GM12878 (cell line): ENCODE measurements around the gene UTF1. TPM values are rescaled to one million over a fixed set of nuclear protein-coding genes. Genes with fewer than 3 reads are reported as not detected.

Source experiments
- ATAC-seq: fragments of 200-7000 bp; cut with Tn5 transposase; 3 replicates; pipeline ENCODE4 v1.9.1; 2020; ENCODE audit warnings: mild to moderate bottlenecking, moderate library complexity
- BruUV-seq: library from RNA; stranded (reverse); fragments of 400-500 nt; replicated peaks from 2 replicates; lab custom pipeline; 2021; lab: Mats Ljungman, UMichigan
- CTCF ChIA-PET: fragments of 300-600 bp; sonication (Branson Sonifier 250); formaldehyde crosslinking; extraction: SDS; loops from one replicate; lab custom pipeline; 2021; ENCODE audit warnings: inconsistent platforms; lab: Yijun Ruan, JAX
- POLR2A ChIA-PET: fragments of 350-600 bp; formaldehyde crosslinking; extraction: SDS; loops from one replicate; lab custom pipeline; 2021; ENCODE audit warnings: inconsistent platforms; lab: Charles Lee
- RAD21 ChIA-PET: fragments of 300-600 bp; sonication (Branson Sonifier 250); formaldehyde crosslinking; loops from one replicate; lab custom pipeline; 2023; ENCODE audit warnings: antibody characterized with exemption; ENCODE audit not compliant: unreplicated experiment; lab: Charles Lee
- SMC1A ChIA-PET: fragments of 300-600 bp; sonication (Branson Sonifier 250); formaldehyde crosslinking; loops from one replicate; lab custom pipeline; 2023; ENCODE audit not compliant: unreplicated experiment, uncharacterized antibody; lab: Charles Lee
- DNase-seq: peaks from one replicate; pipeline ENCODE4 v3.0.0-alpha.2; 2011; ENCODE audit warnings: low read depth, low spot score
- FAIRE-seq: peaks from 3 replicates; lab custom pipeline; 2011; peaks lifted over from hg19 to GRCh38; lab: Jason Lieb, UNC
- H2AFZ ChIP-seq: 2 replicates; pipeline ENCODE4 v1.6.0; 2011; ENCODE audit warnings: low read depth, low read length, control low read depth; ENCODE audit not compliant: control insufficient read depth
- H3K27ac ChIP-seq: 2 replicates; pipeline ENCODE4 v1.5.1; 2011; ENCODE audit warnings: control low read depth; ENCODE audit not compliant: control insufficient read depth, insufficient read depth
- H3K27me3 ChIP-seq, 2 experiments: replicated peaks in 1 of 2; 2 replicates each; pipeline versions ENCODE4 v1.6.0 to v1.6.1; 2011; ENCODE audit warnings: low read length in 1 of 2; ENCODE audit not compliant: control insufficient read depth in 2 of 2, insufficient read depth in 2 of 2
- H3K36me3 ChIP-seq, 2 experiments: 2 replicates each; pipeline ENCODE4 v1.5.1; 2011; ENCODE audit warnings: low read length in 1 of 2; ENCODE audit not compliant: control insufficient read depth in 2 of 2, insufficient read depth in 2 of 2
- H3K4me1 ChIP-seq: 2 replicates; pipeline ENCODE4 v1.6.1; 2011; ENCODE audit warnings: mild to moderate bottlenecking, low read length, moderate library complexity, mixed read lengths; ENCODE audit not compliant: control insufficient read depth, insufficient read depth
- H3K4me2 ChIP-seq: 2 replicates; pipeline ENCODE4 v1.6.0; 2011; ENCODE audit warnings: control low read depth; ENCODE audit not compliant: control insufficient read depth, insufficient read depth
- H3K4me3 ChIP-seq: fragments of 200-600 bp; sonication (generic); 2 replicates; pipeline ENCODE4 v1.5.1; 2016
- H3K79me2 ChIP-seq: 2 replicates; pipeline ENCODE4 v1.6.0; 2011; ENCODE audit warnings: low read length; ENCODE audit not compliant: control insufficient read depth, insufficient read depth
- H3K9ac ChIP-seq: 2 replicates; pipeline ENCODE4 v1.8.0; 2011; ENCODE audit warnings: low read length, control low read depth, mixed read lengths; ENCODE audit not compliant: control insufficient read depth, insufficient read depth
- H3K9me3 ChIP-seq: replicated peaks from 3 replicates; pipeline ENCODE4 v1.5.1; 2011; ENCODE audit warnings: mild to moderate bottlenecking, low read length; ENCODE audit not compliant: control insufficient read depth, insufficient read depth
- H4K20me1 ChIP-seq: 2 replicates; pipeline ENCODE4 v1.6.0; 2011; ENCODE audit not compliant: control insufficient read depth, insufficient read depth
- CTCF ChIP-seq, 3 experiments: IDR thresholded peaks in 2 of 3; conservative IDR thresholded peaks in 1 of 3; 2 replicates each; pipeline ENCODE4 v1.5.1; 2011; ENCODE audit warnings: low read depth in 3 of 3, low read length in 3 of 3, mild to moderate bottlenecking in 3 of 3, control low read depth in 2 of 3, moderate library complexity in 2 of 3, inconsistent platforms in 1 of 3, mixed read lengths in 1 of 3; ENCODE audit not compliant: control insufficient read depth in 2 of 3, insufficient read depth in 1 of 3; ENCODE audit errors: extremely low read depth in 1 of 3
- ETV6 ChIP-seq, 2 experiments: fragments of 450-650 bp in 1 of 2; IDR thresholded peaks in 1 of 2; conservative IDR thresholded peaks in 1 of 2; 2 replicates each; pipeline ENCODE4 v1.6.1; 2014; ENCODE audit warnings: antibody characterized with exemption in 1 of 2, borderline replicate concordance in 1 of 2, low read depth in 1 of 2, mild to moderate bottlenecking in 1 of 2, moderate library complexity in 1 of 2
- HDGF ChIP-seq: fragments of 450-650 bp; IDR thresholded peaks from 2 replicates; pipeline ENCODE4 v1.6.1; 2016; ENCODE audit warnings: antibody characterized with exemption
- IKZF1 ChIP-seq: fragments of 450-650 bp; conservative IDR thresholded peaks from 2 replicates; pipeline ENCODE4 v1.6.1; 2017; ENCODE audit warnings: antibody characterized with exemption, mild to moderate bottlenecking
- IRF4 ChIP-seq: IDR thresholded peaks from 2 replicates; pipeline ENCODE4 v1.6.1; 2011; ENCODE audit warnings: low read depth, low read length
- KDM1A ChIP-seq: fragments of 200-600 bp; sonication (generic); IDR thresholded peaks from 2 replicates; pipeline ENCODE4 v1.6.1; 2016; ENCODE audit warnings: borderline replicate concordance
- SMARCA5 ChIP-seq: fragments of 450-650 bp; IDR thresholded peaks from 2 replicates; pipeline ENCODE4 v1.6.1; 2017; ENCODE audit warnings: mild to moderate bottlenecking
- TAF1 ChIP-seq: IDR thresholded peaks from 2 replicates; pipeline ENCODE4 v1.6.1; 2011; ENCODE audit warnings: mild to moderate bottlenecking, low read depth, low read length, borderline replicate concordance
- TARDBP ChIP-seq: IDR thresholded peaks from 2 replicates; pipeline ENCODE4 v1.6.1; 2016; ENCODE audit warnings: borderline replicate concordance
- TCF12 ChIP-seq: IDR thresholded peaks from 2 replicates; pipeline ENCODE4 v1.6.1; 2011; ENCODE audit warnings: low read depth, mild to moderate bottlenecking, low read length
- ZNF207 ChIP-seq: fragments of 450-650 bp; IDR thresholded peaks from 2 replicates; pipeline ENCODE4 v1.6.1; 2014; ENCODE audit warnings: antibody characterized with exemption, mild to moderate bottlenecking, borderline replicate concordance
- ZNF24 ChIP-seq: fragments of 450-650 bp; IDR thresholded peaks from 2 replicates; pipeline ENCODE4 v1.6.1; 2017; ENCODE audit warnings: antibody characterized with exemption, mild to moderate bottlenecking
- WGBS: methylation state at CpG from one replicate; pipeline ENCODE4 v1.1.6; 2016; ENCODE audit warnings: low lambda C conversion rate; ENCODE audit not compliant: insufficient replicate concordance, insufficient coverage; ENCODE audit errors: missing lambda C conversion rate; 5-methylcytosine and 5-hydroxymethylcytosine counted together
- in situ Hi-C: fragments of 300-500 bp; cut with MboI; formaldehyde crosslinking; loops from 9 replicates; pipeline ENCODE4 v1.14.3; 2018; ENCODE audit warnings: mixed read lengths
- intact Hi-C: fragments of 100-400 bp; cut with micrococcal nuclease; formaldehyde crosslinking; loops from one replicate; pipeline ENCODE4 v1.14.2; 2022; ENCODE audit not compliant: unreplicated experiment
- polyA plus RNA-seq, 11 experiments: library from polyadenylated mRNA; depleted of rRNA in 4 of 11; unstranded in 6 of 11; stranded (reverse) in 5 of 11; fragments of >200 nt; fragmentation: Nextera tagmentation in 4 of 11; fragmentation: Illumina TruSeq in 1 of 11; extraction: Ambion mirVana in 4 of 11; extraction: Trizol in 1 of 11; gene quantifications; 1 replicate in 1 of 11; 2 replicates in 10 of 11; pipeline versions ENCODE4 v1.2.1 to v1.2.3, GENCODE V29; 2011 to 2016; ENCODE audit warnings: inconsistent platforms in 2 of 11, missing spikeins in 2 of 11, low read depth in 1 of 11
- total RNA-seq, 4 experiments: library from RNA; depleted of rRNA in 3 of 4; stranded (reverse); fragments of >200 nt in 3 of 4; fragmentation: Illumina TruSeq in 1 of 4; extraction: Trizol in 1 of 4; gene quantifications; 2 replicates each; pipeline versions ENCODE4 v1.2.1 to v1.2.3, GENCODE V29; 2013 to 2021
- TF ChIP-seq, protein P1 (sequence below): fragments of 450-650 bp; IDR thresholded peaks from 2 replicates; pipeline ENCODE4 v1.6.1; 2016; ENCODE audit warnings: mild to moderate bottlenecking, moderate library complexity, borderline replicate concordance

The UTF1 gene
- total and polyA plus RNA-seq, 10 of the 15 experiments (the other 5 are each of a cell fraction or from before 2014, with no cell fraction given): not detected

DNA sequence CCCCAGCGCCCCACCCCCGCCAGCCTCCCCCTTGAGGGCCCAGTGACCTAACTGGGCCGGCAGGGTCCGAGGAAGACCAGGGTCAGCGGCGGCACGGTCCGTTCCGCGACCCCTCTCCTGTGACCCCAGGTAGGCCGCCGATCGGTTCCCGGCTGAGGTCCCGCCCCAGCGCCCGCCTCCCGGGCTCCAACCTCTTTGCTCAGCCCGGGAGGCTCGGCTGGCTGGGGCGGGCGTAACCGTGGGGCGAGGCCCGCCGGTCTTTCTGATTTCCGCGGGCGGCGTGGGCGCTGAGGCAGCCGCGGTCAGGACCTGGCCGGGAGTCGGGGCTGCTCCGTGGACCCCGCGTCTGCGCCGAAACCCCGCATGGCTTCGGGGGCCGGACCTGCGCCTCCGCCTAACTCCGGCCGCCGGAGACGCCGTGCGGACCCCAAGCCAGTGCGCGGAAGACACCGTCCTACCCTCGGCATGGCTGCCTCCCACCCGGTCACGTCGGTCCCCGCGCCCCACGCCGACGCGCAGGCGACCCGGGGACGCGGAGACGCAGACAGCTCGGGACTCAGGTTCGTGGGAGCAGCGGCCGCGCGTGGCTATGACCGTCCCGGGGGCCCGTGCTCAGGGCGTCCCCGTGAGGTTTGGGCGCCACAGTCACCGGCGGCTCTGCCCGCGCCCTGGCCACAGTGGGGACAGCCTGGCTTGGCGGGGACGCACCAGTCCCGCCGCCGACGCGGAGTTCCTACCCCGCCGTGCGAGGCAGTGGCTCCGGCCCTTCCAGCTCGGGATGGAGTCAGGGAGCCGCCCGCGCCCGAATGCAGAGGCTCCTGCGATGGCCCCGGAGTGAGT, 6.6 kb downstream of the UTF1 start:
- RAD21 ChIA-PET: no interaction called here
- in situ Hi-C loops: no loop called here
- 24% methylated on average over 89 of the region's 103 CpGs for WGBS

DNA sequence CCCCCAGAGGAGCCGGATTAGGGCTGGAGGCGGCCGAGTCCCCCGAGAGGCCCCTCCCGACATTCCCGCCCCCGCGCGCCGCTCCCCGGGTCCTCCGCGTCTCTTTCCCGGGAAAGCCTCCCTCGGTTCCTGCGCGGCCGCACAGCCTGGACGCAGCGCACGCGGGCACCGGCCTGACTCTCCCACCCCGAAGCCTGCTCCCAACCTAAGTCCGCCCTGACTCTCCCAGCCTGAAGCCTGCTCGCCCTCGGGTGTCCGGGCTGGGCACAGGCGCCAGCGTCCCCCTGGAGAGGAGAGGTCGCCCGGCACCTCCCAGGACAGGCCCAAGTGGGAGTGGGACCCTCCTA, 7.2 kb downstream of the UTF1 start:
- Histone ChIP-seq H3K27ac (no peak overlapping the region), H4K20me1 (no peaks in the 10 kb centered on the region), H3K4me3 (no peak overlapping the region), H3K4me2 (no peak overlapping the region), H3K36me3 (no peaks in the 10 kb centered on the region), H3K4me1 (peaks cover 13% of the 10 kb centered on the region), H3K27me3 (peaks cover 0 to 1% of the 10 kb centered on the region in 2 experiments; a peak in 3 of 4 replicates), H2AFZ (no peak overlapping the region), H3K9me3 (no peaks in the 10 kb centered on the region), H3K9ac (no peak overlapping the region), H3K79me2 (no peaks in the 10 kb centered on the region)
- CTCF ChIA-PET: no interaction called here
- BruUV-seq: no TSS peak
- WGBS: 45% methylated on average over 20 of the region's 32 CpGs
- SMC1A ChIA-PET: no interaction called here
- in situ Hi-C loops: no loop called here
- ATAC-seq (no peak), DNase-seq (no peak), FAIRE-seq (no peak)
- RAD21 ChIA-PET: no interaction called here
- POLR2A ChIA-PET: no interaction called here
- intact Hi-C loops: no loop called here
- TF ChIP-seq ZNF207 (no peak), CTCF (IDR thresholded peaks at IDR 0.05 in 2 of 3, conservative IDR thresholded peaks at IDR 0.05 in 1 of 3; ENCODE audit: control insufficient read depth in 2 of 3, extremely low read depth in 1 of 3, insufficient read depth in 1 of 3, low read depth in 3 of 3, low read length in 3 of 3) (no peak), SMARCA5 (no peak), TARDBP (no peak), HDGF (no peak), ETV6 (conservative IDR thresholded peaks at IDR 0.05 in 1 of 2, IDR thresholded peaks at IDR 0.05 in 1 of 2; ENCODE audit: borderline replicate concordance in 1 of 2, low read depth in 1 of 2) (no peak), KDM1A (no peak), TCF12 (no peak)
- TF ChIP-seq, protein P1, sequence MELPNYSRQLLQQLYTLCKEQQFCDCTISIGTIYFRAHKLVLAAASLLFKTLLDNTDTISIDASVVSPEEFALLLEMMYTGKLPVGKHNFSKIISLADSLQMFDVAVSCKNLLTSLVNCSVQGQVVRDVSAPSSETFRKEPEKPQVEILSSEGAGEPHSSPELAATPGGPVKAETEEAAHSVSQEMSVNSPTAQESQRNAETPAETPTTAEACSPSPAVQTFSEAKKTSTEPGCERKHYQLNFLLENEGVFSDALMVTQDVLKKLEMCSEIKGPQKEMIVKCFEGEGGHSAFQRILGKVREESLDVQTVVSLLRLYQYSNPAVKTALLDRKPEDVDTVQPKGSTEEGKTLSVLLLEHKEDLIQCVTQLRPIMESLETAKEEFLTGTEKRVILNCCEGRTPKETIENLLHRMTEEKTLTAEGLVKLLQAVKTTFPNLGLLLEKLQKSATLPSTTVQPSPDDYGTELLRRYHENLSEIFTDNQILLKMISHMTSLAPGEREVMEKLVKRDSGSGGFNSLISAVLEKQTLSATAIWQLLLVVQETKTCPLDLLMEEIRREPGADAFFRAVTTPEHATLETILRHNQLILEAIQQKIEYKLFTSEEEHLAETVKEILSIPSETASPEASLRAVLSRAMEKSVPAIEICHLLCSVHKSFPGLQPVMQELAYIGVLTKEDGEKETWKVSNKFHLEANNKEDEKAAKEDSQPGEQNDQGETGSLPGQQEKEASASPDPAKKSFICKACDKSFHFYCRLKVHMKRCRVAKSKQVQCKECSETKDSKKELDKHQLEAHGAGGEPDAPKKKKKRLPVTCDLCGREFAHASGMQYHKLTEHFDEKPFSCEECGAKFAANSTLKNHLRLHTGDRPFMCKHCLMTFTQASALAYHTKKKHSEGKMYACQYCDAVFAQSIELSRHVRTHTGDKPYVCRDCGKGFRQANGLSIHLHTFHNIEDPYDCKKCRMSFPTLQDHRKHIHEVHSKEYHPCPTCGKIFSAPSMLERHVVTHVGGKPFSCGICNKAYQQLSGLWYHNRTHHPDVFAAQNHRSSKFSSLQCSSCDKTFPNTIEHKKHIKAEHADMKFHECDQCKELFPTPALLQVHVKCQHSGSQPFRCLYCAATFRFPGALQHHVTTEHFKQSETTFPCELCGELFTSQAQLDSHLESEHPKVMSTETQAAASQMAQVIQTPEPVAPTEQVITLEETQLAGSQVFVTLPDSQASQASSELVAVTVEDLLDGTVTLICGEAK: no peak

More for the DNA sequence above, 6.6 kb downstream of the UTF1 start:
- BruUV-seq: no TSS peak
- ChIA-PET CTCF (no interaction called here), SMC1A (no interaction called here)
- ATAC-seq (no peak), DNase-seq (no peak), FAIRE-seq (no peak)
- H3K36me3 ChIP-seq: no peaks in the 10 kb centered on the region
- H3K27me3 ChIP-seq: no peaks in the 10 kb centered on the region; a peak in 3 of 4 replicates
- H2AFZ ChIP-seq: no peak overlapping the region
- intact Hi-C loops: no loop called here
- peaks cover 7% of the 10 kb centered on the region for H3K4me1 ChIP-seq
- H3K9ac ChIP-seq: no peak overlapping the region
- H3K27ac ChIP-seq: no peak overlapping the region
- H3K4me3 ChIP-seq: no peak overlapping the region
- H4K20me1 ChIP-seq: no peaks in the 10 kb centered on the region
- TF ChIP-seq IKZF1: no peak
- TF ChIP-seq IRF4: no peak
- no peak for TF ChIP-seq TAF1
- TF ChIP-seq ZNF24: no peak
- TF ChIP-seq, all 136 proteins: peak for 0
- no peaks in the 10 kb centered on the region for H3K9me3 ChIP-seq
- H3K4me2 ChIP-seq: no peak overlapping the region
- POLR2A ChIA-PET: no interaction called here
- H3K79me2 ChIP-seq: no peaks in the 10 kb centered on the region
